HFF-Myc (cell line): ENCODE measurements around the gene FHL1.

ENCODE experiments used
- DNase-seq: peaks from one replicate; pipeline ENCODE4 v3.0.0-alpha.2; 2011; ENCODE audit warnings: low read depth; ENCODE audit errors: extremely low read depth
- H3K4me3 ChIP-seq: replicated peaks from 2 replicates; pipeline ENCODE4 v1.5.1; 2011; ENCODE audit warnings: low read depth, mild to moderate bottlenecking, control low read depth, low read length
- CTCF ChIP-seq: IDR thresholded peaks from 2 replicates; pipeline ENCODE4 v1.5.1; 2012; ENCODE audit warnings: mild to moderate bottlenecking, low read depth, low read length, control low read depth; ENCODE audit errors: missing control alignments

Gene FHL1

GRCh38 chrX:136192839-136193414, 45.6 kb downstream of the FHL1 start:
- DNase-seq, result no peak
- no peak overlapping the region for H3K4me3 ChIP-seq
- TF ChIP-seq CTCF, result no peak

GRCh38 chrX:136193771-136194170, 46.4 kb downstream of the FHL1 start:
- DNase-seq, result no peak
- no peak overlapping the region for H3K4me3 ChIP-seq
- TF ChIP-seq CTCF, result no peak

- H3K4me3 ChIP-seq, result no peak overlapping the region
- no peak for DNase-seq
- TF ChIP-seq CTCF, result no peak
Observed at GRCh38 chrX:136194536-136194935, 47.2 kb downstream of the FHL1 start.

GRCh38 chrX:136195247-136195646, 47.9 kb downstream of the FHL1 start:
- no peak overlapping the region for H3K4me3 ChIP-seq
- DNase-seq, result no peak
- no peak for TF ChIP-seq CTCF

- no peak overlapping the region for H3K4me3 ChIP-seq
- no peak for DNase-seq
- TF ChIP-seq CTCF, result no peak
Observed at GRCh38 chrX:136196691-136197155, 49.4 kb downstream of the FHL1 start.

GRCh38 chrX:136198010-136198409, 50.7 kb downstream of the FHL1 start:
- 0 out of 2 replicates have a peak overlapping the region, but pooled peaks have one; percentile 6 for H3K4me3 ChIP-seq
- no peak for TF ChIP-seq CTCF
- DNase-seq, result no peak
